T-helper 2 cell treated with Interferon-gamma antibody and Interleukin-4, amounts not matched to agents 100 ng/mL and 5 ng/mL, for 36 hours (primary cell): ENCODE measurements around the gene FGFR3. TPM values are rescaled to one million over a fixed set of nuclear protein-coding genes. Genes with fewer than 3 reads are reported as not detected.

Experiments
- intact Hi-C: fragments of 100-400 bp; cut with micrococcal nuclease; formaldehyde crosslinking; loops from one replicate; pipeline ENCODE4 v1.15.1; 2023
- total RNA-seq: library from RNA; stranded (reverse); gene quantifications from 2 replicates; pipeline ENCODE4 v1.2.3, GENCODE V29; 2022

The FGFR3 gene
- total RNA-seq, 1 donor from 2014 or later, result 0.91 TPM

GRCh38 chr4:1769692-1770091 is 23.4 kb upstream of the FGFR3 start:
- intact Hi-C loops, result no loop called here

GRCh38 chr4:1770245-1770644 is 22.8 kb upstream of the FGFR3 start:
- intact Hi-C loops, result no loop called here

GRCh38 chr4:1770791-1771231 is 22.3 kb upstream of the FGFR3 start:
- intact Hi-C loops, result no loop called here

- intact Hi-C loops, result no loop called here
Observed at GRCh38 chr4:1771555-1772305, 21.4 kb upstream of the FGFR3 start.

GRCh38 chr4:1772853-1773538 is 20.1 kb upstream of the FGFR3 start:
- intact Hi-C loops, result no loop called here

- intact Hi-C loops, result no loop called here
Observed at GRCh38 chr4:1773754-1774153, 19.3 kb upstream of the FGFR3 start.

- intact Hi-C loops, result no loop called here
Observed at GRCh38 chr4:1775731-1776500, 17.2 kb upstream of the FGFR3 start.

GRCh38 chr4:1776521-1777161 is 16.5 kb upstream of the FGFR3 start:
- intact Hi-C loops, result no loop called here

GRCh38 chr4:1777822-1778641 is 15.1 kb upstream of the FGFR3 start:
- intact Hi-C loops, result no loop called here

- intact Hi-C loops, result no loop called here
Observed at GRCh38 chr4:1778642-1779392, 14.3 kb upstream of the FGFR3 start.

- intact Hi-C loops, result no loop called here
Observed at GRCh38 chr4:1779588-1780382, 13.3 kb upstream of the FGFR3 start.

GRCh38 chr4:1780435-1780834 is 12.7 kb upstream of the FGFR3 start:
- intact Hi-C loops, result no loop called here

GRCh38 chr4:1783015-1783414 is 10.1 kb upstream of the FGFR3 start:
- intact Hi-C loops, result no loop called here

- intact Hi-C loops, result no loop called here
Observed at GRCh38 chr4:1783970-1784369, 9.1 kb upstream of the FGFR3 start.

- intact Hi-C loops, result no loop called here
Observed at GRCh38 chr4:1784395-1784788, 8.7 kb upstream of the FGFR3 start.

- intact Hi-C loops, result no loop called here
Observed at GRCh38 chr4:1784789-1785591, 8.1 kb upstream of the FGFR3 start.

- intact Hi-C loops, result no loop called here
Observed at GRCh38 chr4:1785592-1785991, 7.5 kb upstream of the FGFR3 start.
